ENCODE measurements around the gene OGDHL. TPM values are rescaled to one million over a fixed set of nuclear protein-coding genes. Genes with fewer than 3 reads are reported as not detected.
"Not testable (repeated sequence)": the region's sequence is repeated elsewhere in the genome, so short reads cannot be mapped to it uniquely, and the experiment has no call there.

Gene OGDHL
- total RNA-seq, 1 donor from 2014 or later, result 1.7 TPM

DNA sequence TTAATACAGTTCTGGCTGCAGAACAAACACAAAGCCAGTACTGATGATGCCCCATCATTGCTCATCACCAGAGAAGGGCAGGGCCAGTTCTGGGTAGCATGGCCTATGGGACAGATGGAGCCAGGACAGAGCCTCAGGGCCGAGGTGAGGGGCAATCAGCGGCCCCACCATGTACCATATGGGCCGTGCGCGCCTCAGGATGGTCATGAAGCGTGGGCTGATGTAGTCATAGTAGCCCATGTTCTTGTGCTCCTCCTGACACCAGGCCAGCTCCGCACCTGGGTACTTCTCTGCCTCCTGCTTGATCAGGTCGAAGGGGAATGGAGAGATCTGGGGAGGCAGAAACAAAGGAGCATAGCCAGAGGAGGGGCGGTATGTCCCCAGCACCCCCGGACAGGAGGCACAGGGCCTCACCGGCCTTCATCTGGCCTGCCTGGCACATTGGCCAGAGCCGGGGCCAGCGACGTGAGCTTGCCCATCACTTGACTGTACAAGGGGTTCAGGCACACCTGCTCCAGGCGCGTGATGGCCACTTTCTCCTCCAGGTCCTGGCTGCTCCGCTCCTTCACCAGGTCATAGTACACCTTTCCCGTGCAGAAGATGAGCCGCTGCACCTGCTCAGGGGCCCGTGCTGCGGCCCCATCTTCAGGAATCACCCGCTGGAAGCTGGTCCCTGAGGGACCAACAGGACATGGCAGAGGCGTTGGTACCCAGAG is 26.1 kb downstream of the OGDHL start:
- peak; percentile 74 for DNase-seq (ENCODE audit: extremely low spot score, unreplicated experiment)
- Mint-ChIP-seq H3K9me3 (ENCODE audit: unreplicated experiment) (no peaks in the 10 kb centered on the region), H3K4me1 (ENCODE audit: unreplicated experiment) (no peaks in the 10 kb centered on the region), H3K36me3 (ENCODE audit: unreplicated experiment) (no peaks in the 10 kb centered on the region), H3K4me3 (ENCODE audit: unreplicated experiment) (no peak overlapping the region), H3K27ac (ENCODE audit: unreplicated experiment) (no peak overlapping the region), H3K27me3 (ENCODE audit: unreplicated experiment) (no peaks in the 10 kb centered on the region)
- TF ChIP-seq, protein P1, sequence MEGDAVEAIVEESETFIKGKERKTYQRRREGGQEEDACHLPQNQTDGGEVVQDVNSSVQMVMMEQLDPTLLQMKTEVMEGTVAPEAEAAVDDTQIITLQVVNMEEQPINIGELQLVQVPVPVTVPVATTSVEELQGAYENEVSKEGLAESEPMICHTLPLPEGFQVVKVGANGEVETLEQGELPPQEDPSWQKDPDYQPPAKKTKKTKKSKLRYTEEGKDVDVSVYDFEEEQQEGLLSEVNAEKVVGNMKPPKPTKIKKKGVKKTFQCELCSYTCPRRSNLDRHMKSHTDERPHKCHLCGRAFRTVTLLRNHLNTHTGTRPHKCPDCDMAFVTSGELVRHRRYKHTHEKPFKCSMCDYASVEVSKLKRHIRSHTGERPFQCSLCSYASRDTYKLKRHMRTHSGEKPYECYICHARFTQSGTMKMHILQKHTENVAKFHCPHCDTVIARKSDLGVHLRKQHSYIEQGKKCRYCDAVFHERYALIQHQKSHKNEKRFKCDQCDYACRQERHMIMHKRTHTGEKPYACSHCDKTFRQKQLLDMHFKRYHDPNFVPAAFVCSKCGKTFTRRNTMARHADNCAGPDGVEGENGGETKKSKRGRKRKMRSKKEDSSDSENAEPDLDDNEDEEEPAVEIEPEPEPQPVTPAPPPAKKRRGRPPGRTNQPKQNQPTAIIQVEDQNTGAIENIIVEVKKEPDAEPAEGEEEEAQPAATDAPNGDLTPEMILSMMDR (IDR thresholded peaks at IDR 0.05), result no peak

GRCh38 chr10:49735161-49735560 is 27.0 kb downstream of the OGDHL start:
- no peak overlapping the region for H3K27ac Mint-ChIP-seq (ENCODE audit: unreplicated experiment)
- TF ChIP-seq, protein P1 (IDR thresholded peaks at IDR 0.05), result no peak
- no peaks in the 10 kb centered on the region for H3K4me1 Mint-ChIP-seq (ENCODE audit: unreplicated experiment)
- H3K36me3 Mint-ChIP-seq (ENCODE audit: unreplicated experiment), result no peaks in the 10 kb centered on the region
- H3K9me3 Mint-ChIP-seq (ENCODE audit: unreplicated experiment), result no peaks in the 10 kb centered on the region
- H3K4me3 Mint-ChIP-seq (ENCODE audit: unreplicated experiment), result no peak overlapping the region
- peaks cover 1% of the 10 kb centered on the region for H3K27me3 Mint-ChIP-seq (ENCODE audit: unreplicated experiment)
- no peak for DNase-seq (ENCODE audit: extremely low spot score, unreplicated experiment)

GRCh38 chr10:49734676-49735075 is 27.4 kb downstream of the OGDHL start:
- Mint-ChIP-seq H3K9me3 (ENCODE audit: unreplicated experiment) (no peaks in the 10 kb centered on the region), H3K4me1 (ENCODE audit: unreplicated experiment) (no peaks in the 10 kb centered on the region)
- DNase-seq (ENCODE audit: extremely low spot score, unreplicated experiment), result peak; percentile 67

GRCh38 chr10:49733866-49734265 is 28.3 kb downstream of the OGDHL start:
- Mint-ChIP-seq H3K9me3 (ENCODE audit: unreplicated experiment) (no peaks in the 10 kb centered on the region), H3K27me3 (ENCODE audit: unreplicated experiment) (peaks cover 7% of the 10 kb centered on the region), H3K36me3 (ENCODE audit: unreplicated experiment) (no peaks in the 10 kb centered on the region), H3K27ac (ENCODE audit: unreplicated experiment) (no peak overlapping the region), H3K4me1 (ENCODE audit: unreplicated experiment) (no peaks in the 10 kb centered on the region), H3K4me3 (ENCODE audit: unreplicated experiment) (no peak overlapping the region)
- peak; percentile 60 for DNase-seq (ENCODE audit: extremely low spot score, unreplicated experiment)
- TF ChIP-seq, protein P1 (IDR thresholded peaks at IDR 0.05), result no peak

More at GRCh38 chr10:49734676-49735075, 27.4 kb downstream of the OGDHL start:
- no peak overlapping the region for H3K27ac Mint-ChIP-seq (ENCODE audit: unreplicated experiment)
- H3K4me3 Mint-ChIP-seq (ENCODE audit: unreplicated experiment), result no peak overlapping the region
- H3K36me3 Mint-ChIP-seq (ENCODE audit: unreplicated experiment), result no peaks in the 10 kb centered on the region
- TF ChIP-seq, protein P1 (IDR thresholded peaks at IDR 0.05), result no peak
- H3K27me3 Mint-ChIP-seq (ENCODE audit: unreplicated experiment), result peaks cover 6% of the 10 kb centered on the region

- TF ChIP-seq, protein P1 (IDR thresholded peaks at IDR 0.05), result no peak
- DNase-seq (ENCODE audit: extremely low spot score, unreplicated experiment), result no peak
- peaks cover 10% of the 10 kb centered on the region for H3K27me3 Mint-ChIP-seq (ENCODE audit: unreplicated experiment)
- H3K36me3 Mint-ChIP-seq (ENCODE audit: unreplicated experiment), result peaks cover 2% of the 10 kb centered on the region
- no peak overlapping the region for H3K4me3 Mint-ChIP-seq (ENCODE audit: unreplicated experiment)
- peaks cover 17% of the 10 kb centered on the region for H3K9me3 Mint-ChIP-seq (ENCODE audit: unreplicated experiment)
- no peak overlapping the region for H3K27ac Mint-ChIP-seq (ENCODE audit: unreplicated experiment)
- no peaks in the 10 kb centered on the region for H3K4me1 Mint-ChIP-seq (ENCODE audit: unreplicated experiment)
Observed at GRCh38 chr10:49726593-49726992, 35.5 kb downstream of the OGDHL start.

DNA sequence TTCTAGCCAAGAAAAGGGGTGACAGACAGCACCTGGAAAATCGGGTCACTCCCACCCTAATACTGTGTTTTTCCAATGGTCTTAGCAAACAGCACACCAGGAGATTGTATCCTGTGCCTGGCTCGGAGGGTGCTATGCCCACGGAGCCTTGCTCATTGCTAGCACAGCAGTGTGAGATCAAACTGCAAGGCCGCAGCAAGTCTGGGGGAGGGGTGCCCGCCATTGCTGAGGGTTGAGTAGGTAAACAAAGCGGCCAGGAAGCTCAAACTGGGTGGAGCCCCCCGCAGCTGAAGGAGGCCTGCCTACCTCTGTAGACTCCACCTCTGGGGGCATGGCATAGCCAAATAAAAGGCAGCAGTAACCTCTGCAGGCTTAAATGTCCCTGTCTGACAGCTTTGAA is 47.0 kb downstream of the OGDHL start:
- not testable (repeated sequence) for H3K9me3 Mint-ChIP-seq (ENCODE audit: unreplicated experiment); H3K4me3 Mint-ChIP-seq (ENCODE audit: unreplicated experiment); H3K36me3 Mint-ChIP-seq (ENCODE audit: unreplicated experiment); DNase-seq (ENCODE audit: extremely low spot score, unreplicated experiment); H3K4me1 Mint-ChIP-seq (ENCODE audit: unreplicated experiment); H3K27ac Mint-ChIP-seq (ENCODE audit: unreplicated experiment)
- H3K27me3 Mint-ChIP-seq (ENCODE audit: unreplicated experiment), result peaks cover 15% of the 10 kb centered on the region

Measured in osteocyte (in vitro differentiated cells).